GM20000 (cell line): ENCODE results near the gene PLA2G4B.

Experiments
- DNase-seq: peaks from one replicate; pipeline ENCODE4 v3.0.0; 2012; ENCODE audit warnings: low spot score
- CTCF ChIP-seq: IDR thresholded peaks from 2 replicates; pipeline ENCODE4 v1.5.1; 2012; ENCODE audit warnings: mild to moderate bottlenecking, control low read depth; ENCODE audit errors: extremely low read depth, missing control alignments

PLA2G4B gene

GRCh38 chr15:41885321-41885720, 46.7 kb downstream of the PLA2G4B start:
- TF ChIP-seq CTCF, result no peak

GRCh38 chr15:41885841-41886240, 47.2 kb downstream of the PLA2G4B start:
- no peak for DNase-seq

More at GRCh38 chr15:41885321-41885720, 46.7 kb downstream of the PLA2G4B start:
- no peak for DNase-seq

GRCh38 chr15:41886741-41887140, 48.1 kb downstream of the PLA2G4B start:
- no peak for DNase-seq
- no peak for TF ChIP-seq CTCF

More at GRCh38 chr15:41885841-41886240, 47.2 kb downstream of the PLA2G4B start:
- TF ChIP-seq CTCF, result no peak

GRCh38 chr15:41887161-41887560, 48.5 kb downstream of the PLA2G4B start:
- no peak for TF ChIP-seq CTCF

GRCh38 chr15:41887893-41888292, 49.2 kb downstream of the PLA2G4B start:
- TF ChIP-seq CTCF, result no peak

More at GRCh38 chr15:41887161-41887560, 48.5 kb downstream of the PLA2G4B start:
- no peak for DNase-seq

GRCh38 chr15:41888662-41889253, 50.1 kb downstream of the PLA2G4B start:
- TF ChIP-seq CTCF, result no peak
- no peak for DNase-seq

More at GRCh38 chr15:41887893-41888292, 49.2 kb downstream of the PLA2G4B start:
- no peak for DNase-seq

GRCh38 chr15:41890050-41890690, 51.5 kb downstream of the PLA2G4B start:
- TF ChIP-seq CTCF, result no peak

More at GRCh38 chr15:41890050-41890690, 51.5 kb downstream of the PLA2G4B start:
- no peak for DNase-seq
